ENCODE data around the gene CREB3L1. TPM values are rescaled to one million over a fixed set of nuclear protein-coding genes. Genes with fewer than 3 reads are reported as not detected.

Gene CREB3L1
- total and polyA plus RNA-seq, 2 donors from 2014 or later, result 2.5 to 7.3 TPM

DNA sequence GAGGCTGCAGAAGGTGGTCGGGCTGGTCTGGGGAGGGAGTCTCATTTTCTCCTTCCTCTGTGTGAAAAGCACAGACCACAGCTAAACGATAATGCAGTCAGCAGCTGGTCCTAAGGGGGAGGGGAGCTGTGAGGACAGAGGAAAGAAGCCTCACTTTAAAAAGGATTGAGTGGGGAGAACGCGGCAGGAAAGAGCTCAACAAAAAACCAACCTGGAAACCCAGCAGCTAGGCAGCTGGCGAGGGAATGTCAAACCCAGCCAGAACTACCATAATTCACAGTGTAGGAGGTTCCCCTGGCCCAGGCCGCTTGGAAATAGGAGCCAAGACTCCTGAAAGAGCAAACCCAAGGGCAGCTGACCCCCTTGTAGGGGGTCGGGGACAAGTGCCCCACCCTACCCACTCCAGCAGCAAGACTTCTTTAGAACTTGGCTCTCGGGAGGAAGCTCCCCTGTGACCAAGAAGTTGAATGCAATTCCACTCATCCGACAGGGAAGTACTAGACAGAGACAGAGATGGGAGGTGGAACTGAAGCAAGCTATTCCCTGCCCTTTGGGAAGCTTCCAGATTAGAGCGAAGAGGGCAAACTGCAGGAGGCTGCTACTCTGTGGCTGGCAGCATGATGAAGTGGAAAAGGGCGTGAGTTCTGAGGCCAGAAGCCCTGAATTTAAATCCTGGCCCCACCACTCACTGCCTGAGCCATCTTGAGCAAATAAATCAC lies 53.3 kb downstream of the CREB3L1 start:
- no peak for FAIRE-seq

DNA sequence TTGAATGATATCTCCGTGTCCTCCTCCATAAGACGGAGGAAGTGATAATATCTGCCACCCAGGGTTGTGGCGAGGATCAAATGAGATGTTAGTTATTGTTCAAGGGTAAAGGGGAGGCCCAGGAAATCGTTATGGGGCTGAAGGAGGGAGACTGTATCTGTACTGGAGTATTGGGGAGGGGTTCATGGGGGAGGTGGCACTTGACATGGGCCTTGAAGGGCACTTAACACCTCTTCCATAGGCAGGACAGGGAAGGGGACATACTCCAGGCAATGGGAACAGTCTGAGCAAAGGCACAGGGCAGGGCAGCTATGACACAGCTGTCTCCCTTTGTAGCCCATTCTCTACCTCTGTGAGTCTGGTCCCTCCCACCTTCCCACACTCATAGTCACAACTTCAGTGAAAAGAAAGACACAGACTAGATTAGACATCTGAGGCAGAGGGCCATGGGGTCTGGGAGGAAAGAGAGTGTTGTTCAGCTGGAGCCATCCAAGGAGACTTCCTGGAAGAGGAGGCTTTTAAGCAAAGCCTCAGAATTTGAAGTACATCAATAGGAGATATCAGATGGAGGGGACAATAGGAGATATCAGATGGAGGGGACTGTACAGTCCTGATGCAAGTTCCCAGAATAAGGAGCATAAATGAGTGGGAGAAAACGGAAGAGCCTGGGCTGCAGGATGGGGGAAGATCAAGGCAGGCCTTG lies 54.0 kb downstream of the CREB3L1 start:
- DNase-seq (no peak), FAIRE-seq (no peak)
- TF ChIP-seq, protein P1, sequence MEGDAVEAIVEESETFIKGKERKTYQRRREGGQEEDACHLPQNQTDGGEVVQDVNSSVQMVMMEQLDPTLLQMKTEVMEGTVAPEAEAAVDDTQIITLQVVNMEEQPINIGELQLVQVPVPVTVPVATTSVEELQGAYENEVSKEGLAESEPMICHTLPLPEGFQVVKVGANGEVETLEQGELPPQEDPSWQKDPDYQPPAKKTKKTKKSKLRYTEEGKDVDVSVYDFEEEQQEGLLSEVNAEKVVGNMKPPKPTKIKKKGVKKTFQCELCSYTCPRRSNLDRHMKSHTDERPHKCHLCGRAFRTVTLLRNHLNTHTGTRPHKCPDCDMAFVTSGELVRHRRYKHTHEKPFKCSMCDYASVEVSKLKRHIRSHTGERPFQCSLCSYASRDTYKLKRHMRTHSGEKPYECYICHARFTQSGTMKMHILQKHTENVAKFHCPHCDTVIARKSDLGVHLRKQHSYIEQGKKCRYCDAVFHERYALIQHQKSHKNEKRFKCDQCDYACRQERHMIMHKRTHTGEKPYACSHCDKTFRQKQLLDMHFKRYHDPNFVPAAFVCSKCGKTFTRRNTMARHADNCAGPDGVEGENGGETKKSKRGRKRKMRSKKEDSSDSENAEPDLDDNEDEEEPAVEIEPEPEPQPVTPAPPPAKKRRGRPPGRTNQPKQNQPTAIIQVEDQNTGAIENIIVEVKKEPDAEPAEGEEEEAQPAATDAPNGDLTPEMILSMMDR (IDR thresholded peaks at IDR 0.05; ENCODE audit: borderline replicate concordance, extremely low read depth, insufficient read depth), result no peak
- Histone ChIP-seq H3K4me3 (ENCODE audit: low read length in 3 of 3) (no peak overlapping the region), H3K36me3 (ENCODE audit: control insufficient read depth in 2 of 3, insufficient read depth in 3 of 3, low read length in 3 of 3) (no peaks in the 10 kb centered on the region), H3K4me1 (ENCODE audit: control insufficient read depth in 2 of 3, insufficient read depth in 2 of 3, low read depth in 1 of 3, low read length in 3 of 3) (peaks cover 0 to 18% (median 2%) of the 10 kb centered on the region in 3 donors), H3K27ac (ENCODE audit: low read depth in 2 of 2, low read length in 2 of 2) (peak overlapping the region in 1 of 2 donors; percentile 37), H3K9me3 (ENCODE audit: control insufficient read depth in 2 of 3, insufficient read depth in 1 of 3, low read length in 3 of 3) (no peaks in the 10 kb centered on the region), H3K9ac (ENCODE audit: low read length in 3 of 3) (no peak overlapping the region), H3K27me3 (ENCODE audit: control insufficient read depth, insufficient read depth, low read length) (no peaks in the 10 kb centered on the region)
- intact Hi-C loops (cut with DNase I), result no loop called here

More for the DNA sequence above, 53.3 kb downstream of the CREB3L1 start:
- DNase-seq, result peak in 3 of 5 donors; percentile 62 to 75 (median 71)
- H3K27ac ChIP-seq (ENCODE audit: low read depth in 2 of 2, low read length in 2 of 2), result peak overlapping the region in 1 of 2 donors; percentile 37
- H3K4me3 ChIP-seq (ENCODE audit: low read length in 3 of 3), result no peak overlapping the region
- TF ChIP-seq, protein P1 (IDR thresholded peaks at IDR 0.05; ENCODE audit: borderline replicate concordance, extremely low read depth, insufficient read depth), result no peak
- H3K9me3 ChIP-seq (ENCODE audit: control insufficient read depth in 2 of 3, insufficient read depth in 1 of 3, low read length in 3 of 3), result no peaks in the 10 kb centered on the region
- H3K4me1 ChIP-seq (ENCODE audit: control insufficient read depth in 2 of 3, insufficient read depth in 2 of 3, low read depth in 1 of 3, low read length in 3 of 3), result peaks cover 0 to 18% (median 2%) of the 10 kb centered on the region in 3 donors
- no peak overlapping the region for H3K9ac ChIP-seq (ENCODE audit: low read length in 3 of 3)
- intact Hi-C loops (cut with DNase I), result no loop called here
- no peaks in the 10 kb centered on the region for H3K36me3 ChIP-seq (ENCODE audit: control insufficient read depth in 2 of 3, insufficient read depth in 3 of 3, low read length in 3 of 3)
- no peaks in the 10 kb centered on the region for H3K27me3 ChIP-seq (ENCODE audit: control insufficient read depth, insufficient read depth, low read length)

DNA sequence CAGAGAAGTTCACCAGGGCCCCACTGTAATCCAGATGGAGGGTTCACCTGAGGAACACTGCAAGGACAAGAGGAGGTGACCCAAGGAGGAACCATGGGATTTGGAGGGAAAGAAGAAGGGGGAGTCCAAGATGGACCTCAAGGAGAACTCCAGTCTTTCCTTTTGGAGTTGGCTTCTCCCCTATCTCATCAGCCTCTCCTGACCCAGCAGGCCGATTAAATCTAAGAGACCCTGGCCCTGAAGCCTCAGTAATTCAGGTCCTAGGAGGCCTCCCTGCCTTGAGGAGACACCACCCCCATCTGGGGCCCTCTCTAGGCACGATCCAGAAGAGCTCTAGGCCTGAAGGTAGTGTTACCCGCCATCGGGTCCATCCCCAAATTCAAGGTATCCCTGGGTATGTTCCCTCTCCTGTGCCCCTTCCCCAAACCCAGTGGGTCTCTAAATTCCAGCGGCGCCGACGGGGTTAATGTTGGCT lies 54.7 kb downstream of the CREB3L1 start:
- H3K4me1 ChIP-seq (ENCODE audit: control insufficient read depth in 2 of 3, insufficient read depth in 2 of 3, low read depth in 1 of 3, low read length in 3 of 3), result peaks cover 0 to 18% (median 2%) of the 10 kb centered on the region in 3 donors
- no peaks in the 10 kb centered on the region for H3K9me3 ChIP-seq (ENCODE audit: control insufficient read depth in 2 of 3, insufficient read depth in 1 of 3, low read length in 3 of 3)
- DNase-seq (no peak), FAIRE-seq (no peak)
- no peak overlapping the region for H3K9ac ChIP-seq (ENCODE audit: low read length in 3 of 3)
- H3K4me3 ChIP-seq (ENCODE audit: low read length in 3 of 3), result peak overlapping the region in 1 of 3 donors; percentile 43
- H3K27me3 ChIP-seq (ENCODE audit: control insufficient read depth, insufficient read depth, low read length), result no peaks in the 10 kb centered on the region
- intact Hi-C loops (cut with DNase I), result no loop called here
- H3K27ac ChIP-seq (ENCODE audit: low read depth in 2 of 2, low read length in 2 of 2), result no peak overlapping the region
- no peaks in the 10 kb centered on the region for H3K36me3 ChIP-seq (ENCODE audit: control insufficient read depth in 2 of 3, insufficient read depth in 3 of 3, low read length in 3 of 3)
- TF ChIP-seq, protein P1 (IDR thresholded peaks at IDR 0.05; ENCODE audit: borderline replicate concordance, extremely low read depth, insufficient read depth), result no peak

Measured in kidney (tissue), 14 donors.